DND-41 (cell line): ENCODE results near the gene NRXN3.

ENCODE experiments used
- EZH2 ChIP-seq: IDR thresholded peaks from 3 replicates; pipeline ENCODE4 v1.6.1; 2012; ENCODE audit warnings: borderline replicate concordance, low read depth, mild to moderate bottlenecking, moderate library complexity, low read length, inconsistent platforms; ENCODE audit not compliant: severe bottlenecking
- TF ChIP-seq, protein P1 (sequence below): IDR thresholded peaks from 2 replicates; pipeline ENCODE4 v1.5.1; 2012; ENCODE audit warnings: borderline replicate concordance, low read length, moderate library complexity, mild to moderate bottlenecking; ENCODE audit not compliant: poor library complexity, severe bottlenecking; ENCODE audit errors: extremely low read depth

DNA sequence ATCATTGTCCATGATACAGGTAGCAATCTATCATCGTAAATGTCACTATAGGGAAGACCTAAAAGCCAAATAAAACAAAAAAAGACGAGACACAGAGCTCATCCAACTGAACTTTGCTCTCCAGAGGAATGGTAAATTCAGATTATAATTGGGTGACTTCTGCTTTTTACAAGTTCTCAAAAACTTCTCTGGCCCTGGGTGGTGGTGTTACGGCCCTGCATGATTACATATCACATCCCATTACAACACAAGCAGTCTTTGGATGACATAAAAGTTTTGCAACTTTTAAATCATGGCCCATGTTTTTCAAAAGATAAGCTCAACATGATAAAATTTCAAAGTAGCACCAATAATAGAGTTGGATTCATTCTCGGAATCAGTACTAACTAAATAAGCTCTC, 1741.6 kb downstream of the NRXN3 start:
- TF ChIP-seq EZH2: no peak
- TF ChIP-seq, protein P1, sequence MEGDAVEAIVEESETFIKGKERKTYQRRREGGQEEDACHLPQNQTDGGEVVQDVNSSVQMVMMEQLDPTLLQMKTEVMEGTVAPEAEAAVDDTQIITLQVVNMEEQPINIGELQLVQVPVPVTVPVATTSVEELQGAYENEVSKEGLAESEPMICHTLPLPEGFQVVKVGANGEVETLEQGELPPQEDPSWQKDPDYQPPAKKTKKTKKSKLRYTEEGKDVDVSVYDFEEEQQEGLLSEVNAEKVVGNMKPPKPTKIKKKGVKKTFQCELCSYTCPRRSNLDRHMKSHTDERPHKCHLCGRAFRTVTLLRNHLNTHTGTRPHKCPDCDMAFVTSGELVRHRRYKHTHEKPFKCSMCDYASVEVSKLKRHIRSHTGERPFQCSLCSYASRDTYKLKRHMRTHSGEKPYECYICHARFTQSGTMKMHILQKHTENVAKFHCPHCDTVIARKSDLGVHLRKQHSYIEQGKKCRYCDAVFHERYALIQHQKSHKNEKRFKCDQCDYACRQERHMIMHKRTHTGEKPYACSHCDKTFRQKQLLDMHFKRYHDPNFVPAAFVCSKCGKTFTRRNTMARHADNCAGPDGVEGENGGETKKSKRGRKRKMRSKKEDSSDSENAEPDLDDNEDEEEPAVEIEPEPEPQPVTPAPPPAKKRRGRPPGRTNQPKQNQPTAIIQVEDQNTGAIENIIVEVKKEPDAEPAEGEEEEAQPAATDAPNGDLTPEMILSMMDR: no peak
